ENCODE results near the gene PEX6.
A peak's percentile ranks its signal among the peaks of the same experiment; 100 is the strongest.
"Not testable (repeated sequence)": the region's sequence is repeated elsewhere in the genome, so short reads cannot be mapped to it uniquely, and the experiment has no call there.

Gene PEX6

DNA sequence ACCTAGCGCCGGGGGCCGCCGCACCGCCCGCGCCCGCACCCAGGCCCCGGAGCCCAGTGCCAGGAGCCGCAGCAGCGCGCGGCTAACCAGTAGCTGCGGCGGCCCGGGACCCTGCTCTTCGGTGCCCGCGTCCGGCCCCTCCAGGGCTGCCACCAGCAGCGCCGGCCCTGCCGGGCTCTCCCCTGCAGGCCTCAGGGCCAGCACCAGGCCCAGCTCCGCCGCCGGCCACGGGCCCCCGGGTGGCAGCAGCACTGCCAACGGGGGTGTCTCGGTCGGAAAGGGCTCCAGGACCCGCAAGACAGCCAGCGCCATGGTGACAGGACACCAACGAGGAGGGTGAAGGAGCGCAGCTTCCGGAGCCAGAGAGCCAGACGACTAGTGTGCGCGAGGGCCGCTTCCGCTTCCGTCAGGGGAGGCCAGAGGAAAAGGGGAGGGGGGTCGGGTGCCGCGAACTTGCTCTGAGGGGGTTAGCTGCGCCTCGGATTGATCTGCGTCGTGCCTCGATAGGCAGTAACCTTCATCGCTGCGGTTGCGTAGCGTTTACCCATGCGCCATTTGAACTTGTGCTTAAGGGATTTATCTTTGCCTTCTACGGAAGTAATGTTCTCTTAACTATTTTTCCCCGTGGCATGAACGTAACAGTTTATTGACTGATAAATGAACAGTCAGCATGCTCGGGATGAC is at the start of gene PEX6:
Gene PEX6 (minus strand): TSS at position 343 of the 684 bp plus-strand sequence. CDS start 31 bp downstream, at position 312.
- DNase-seq (ENCODE audit: low spot score) = peak; percentile 77

GRCh38 chr6:43026365-43026764 is 47.4 kb upstream of the PEX6 start:
- no peak for DNase-seq (ENCODE audit: low spot score)

GRCh38 chr6:43024436-43024835 is 45.5 kb upstream of the PEX6 start:
- DNase-seq (ENCODE audit: low spot score) = no peak

GRCh38 chr6:43021270-43022047 is 42.5 kb upstream of the PEX6 start, which contains the start of gene RRP36:
TSS of gene RRP36 (plus strand) at chr6:43021623. CDS start at chr6:43021655, 32 bp downstream.
- DNase-seq (ENCODE audit: low spot score) = peak; percentile 86

GRCh38 chr6:43020847-43021246 is 41.9 kb upstream of the PEX6 start:
- DNase-seq (ENCODE audit: low spot score) = no peak

DNA sequence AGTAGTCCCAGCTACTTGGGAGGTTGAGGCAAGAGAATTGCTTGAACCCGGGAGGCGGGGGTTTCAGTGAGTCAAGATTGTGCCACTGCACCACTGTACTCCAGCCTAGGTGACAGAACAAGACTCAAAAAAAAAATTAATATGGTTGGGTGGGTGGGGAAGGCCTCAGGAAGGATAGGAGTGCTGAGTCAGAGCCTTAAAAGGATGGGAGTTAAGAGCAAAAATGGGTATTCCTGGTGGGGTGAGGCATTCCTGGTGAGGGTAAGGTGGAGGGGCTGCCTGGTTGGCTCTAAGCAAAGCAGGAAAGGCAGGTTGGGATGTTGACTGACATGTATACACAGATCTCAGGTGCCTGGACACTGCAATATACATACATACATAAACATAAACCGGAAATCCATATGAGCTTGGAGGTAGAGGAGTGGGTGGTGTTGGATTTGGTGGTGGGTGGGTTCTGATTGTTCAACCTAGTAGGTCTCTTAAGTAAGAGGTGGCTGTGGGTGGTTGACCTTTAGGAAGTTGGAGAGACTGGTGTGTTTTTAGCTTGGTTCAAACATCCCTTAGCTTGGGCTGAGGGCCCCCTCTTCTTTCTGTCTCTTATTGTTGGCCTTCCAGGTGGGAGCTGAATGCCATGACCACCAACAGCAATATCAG is 41.2 kb upstream of the PEX6 start:
- no peak for DNase-seq (ENCODE audit: low spot score)

- DNase-seq (ENCODE audit: low spot score) = no peak
These were observed 40.2 kb upstream of the PEX6 start for GRCh38 chr6:43019152-43019551.

DNA sequence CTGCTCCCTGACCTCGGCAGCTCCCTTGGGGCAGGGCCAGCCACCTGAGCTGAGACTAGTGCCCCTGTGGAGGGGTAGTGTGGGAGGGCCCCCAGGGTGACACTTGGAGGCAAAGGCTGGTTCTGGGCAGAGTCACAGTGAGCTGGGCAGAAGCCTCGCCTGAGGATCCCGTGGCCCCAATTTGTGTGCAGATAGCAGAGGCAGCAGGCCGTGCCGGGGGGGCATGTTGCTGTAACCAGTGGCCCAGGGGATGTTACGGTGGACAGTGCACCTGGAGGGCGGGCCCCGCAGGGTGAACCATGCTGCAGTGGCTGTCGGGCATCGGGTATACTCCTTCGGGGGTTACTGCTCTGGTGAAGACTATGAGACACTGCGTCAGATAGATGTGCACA is 38.0 kb upstream of the PEX6 start:
- DNase-seq (ENCODE audit: low spot score) = no peak

DNA sequence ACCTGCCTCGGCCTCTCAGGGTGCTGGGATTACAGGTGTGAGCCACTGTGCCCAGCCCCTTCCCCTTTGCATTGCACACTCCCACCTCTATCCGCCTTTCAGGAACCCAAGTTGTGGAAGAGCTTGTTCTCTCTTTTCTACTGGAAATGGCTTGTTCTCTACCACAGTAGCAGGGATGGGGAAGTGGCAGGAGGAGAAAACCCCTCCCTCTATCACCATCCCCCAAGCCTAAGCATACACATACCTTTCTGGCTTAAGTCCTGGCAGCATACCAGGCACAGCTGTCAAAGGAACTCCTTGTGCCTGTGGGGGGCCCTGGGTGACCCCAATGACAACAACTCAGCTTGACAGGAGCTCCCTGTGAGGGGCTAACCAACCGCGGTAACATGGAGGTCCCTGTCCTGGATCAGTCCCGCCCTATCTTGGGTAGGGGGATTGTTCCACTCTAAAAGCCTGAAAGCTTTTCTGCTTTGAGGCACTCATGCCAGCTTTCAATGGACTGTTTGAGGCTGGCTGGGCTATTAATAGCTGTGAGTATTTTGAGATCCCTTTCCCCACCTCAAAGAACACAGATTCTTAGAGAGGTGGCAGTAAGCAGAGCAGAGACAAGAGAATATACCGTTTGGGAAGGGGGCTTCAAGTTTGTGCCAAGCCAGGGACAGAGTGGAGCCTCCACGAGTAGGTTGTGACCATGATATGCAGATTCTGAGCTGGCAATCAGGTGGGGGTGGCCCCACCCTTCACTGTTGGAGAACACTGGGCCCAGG is 37.4 kb upstream of the PEX6 start:
- no peak for DNase-seq (ENCODE audit: low spot score)

DNA sequence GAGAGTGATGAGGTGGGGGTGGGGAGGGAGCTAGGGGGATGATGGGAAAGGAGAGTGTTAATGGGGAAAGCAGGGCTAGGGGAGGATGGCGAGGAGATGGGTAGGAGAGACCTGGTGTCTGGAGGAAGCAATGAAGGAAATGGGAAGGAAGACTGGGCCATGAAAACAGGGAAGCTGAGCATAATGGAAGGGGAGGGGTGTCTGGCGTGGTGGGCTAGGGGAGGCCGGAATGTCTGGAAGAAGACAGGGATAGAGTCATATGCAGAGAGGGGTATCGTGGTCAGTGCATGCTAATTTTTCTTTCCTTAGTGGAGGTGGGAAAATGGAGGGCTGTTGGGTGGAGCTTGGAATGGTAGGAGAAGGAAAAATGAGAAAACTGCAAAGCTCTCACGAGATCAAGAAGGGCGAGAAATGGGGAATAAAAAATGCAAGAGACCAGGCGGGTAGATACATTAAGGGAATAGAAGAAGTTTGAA is 35.5 kb upstream of the PEX6 start:
- peak; percentile 30 for DNase-seq (ENCODE audit: low spot score)

- peak; percentile 100 for DNase-seq (ENCODE audit: low spot score)
These were observed 35.0 kb upstream of the PEX6 start, which contains the start of the genes KLHDC3 and MEA1 for GRCh38 chr6:43013843-43014433. TSS of gene KLHDC3 (plus strand) at chr6:43014249. CDS start at chr6:43017193, 2,944 bp downstream. TSS of gene MEA1 (minus strand) at chr6:43013946. CDS start at chr6:43013813, 133 bp downstream.

- DNase-seq (ENCODE audit: low spot score) = no peak
These were observed 34.3 kb upstream of the PEX6 start for GRCh38 chr6:43013097-43013842.

- DNase-seq (ENCODE audit: low spot score) = no peak
These were observed 33.4 kb upstream of the PEX6 start for GRCh38 chr6:43012364-43012763.

DNA sequence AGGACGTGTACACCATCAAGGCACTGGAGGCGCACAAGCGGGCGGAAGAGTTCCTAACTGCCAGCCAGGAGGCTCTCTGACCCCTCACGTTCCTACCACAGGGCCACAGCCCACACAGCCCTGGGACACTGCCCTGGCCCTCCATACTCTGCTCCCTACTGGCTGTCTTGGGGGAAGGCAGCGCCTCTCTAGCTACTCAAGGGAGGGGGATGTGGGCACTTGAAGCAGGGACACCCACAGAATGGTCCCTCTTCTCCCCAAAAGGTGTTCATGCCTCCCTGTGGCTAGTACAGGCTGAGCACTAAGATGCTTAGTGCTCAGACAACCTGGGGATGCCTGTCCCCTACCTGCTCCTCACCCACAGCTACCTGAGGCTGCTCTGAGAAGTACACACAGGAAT is 32.2 kb upstream of the PEX6 start:
- DNase-seq (ENCODE audit: low spot score) = no peak

DNA sequence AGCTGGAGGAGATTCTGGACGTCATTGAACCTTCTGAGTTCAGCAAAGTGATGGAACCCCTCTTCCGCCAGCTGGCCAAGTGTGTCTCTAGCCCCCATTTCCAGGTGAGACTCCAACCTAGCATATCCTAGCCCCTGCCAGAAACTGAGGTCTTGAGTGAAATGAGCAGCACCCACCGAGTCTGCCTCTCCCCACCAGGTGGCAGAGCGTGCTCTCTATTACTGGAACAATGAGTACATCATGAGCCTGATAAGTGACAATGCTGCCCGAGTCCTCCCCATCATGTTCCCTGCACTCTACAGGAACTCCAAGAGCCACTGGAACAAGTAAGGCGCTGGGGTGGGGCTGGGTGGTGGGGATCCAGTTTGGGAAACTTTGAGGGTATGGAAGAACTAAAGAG is 30.1 kb upstream of the PEX6 start:
- DNase-seq (ENCODE audit: low spot score) = no peak

DNA sequence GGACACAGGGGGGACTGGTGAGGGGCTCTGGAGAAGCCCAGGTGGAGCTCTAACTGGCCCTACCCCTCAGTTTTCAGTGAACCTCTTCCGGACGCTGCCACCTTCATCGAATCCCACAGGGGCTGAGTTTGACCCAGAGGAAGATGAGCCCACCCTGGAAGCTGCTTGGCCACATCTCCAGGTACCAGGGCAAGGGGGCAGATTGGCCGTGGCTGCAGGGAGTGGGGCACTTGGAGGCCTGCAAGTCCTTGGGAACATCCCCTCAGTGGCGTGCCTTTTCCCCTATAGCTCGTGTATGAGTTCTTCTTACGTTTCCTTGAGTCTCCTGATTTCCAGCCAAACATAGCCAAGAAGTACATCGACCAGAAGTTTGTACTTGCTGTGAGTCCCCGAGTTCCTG is 28.1 kb upstream of the PEX6 start:
- no peak for DNase-seq (ENCODE audit: low spot score)

GRCh38 chr6:43006251-43006650 is 27.3 kb upstream of the PEX6 start:
- DNase-seq (ENCODE audit: low spot score) = no peak

- no peak for DNase-seq (ENCODE audit: low spot score)
These were observed 26.9 kb upstream of the PEX6 start for GRCh38 chr6:43005844-43006243.

DNA sequence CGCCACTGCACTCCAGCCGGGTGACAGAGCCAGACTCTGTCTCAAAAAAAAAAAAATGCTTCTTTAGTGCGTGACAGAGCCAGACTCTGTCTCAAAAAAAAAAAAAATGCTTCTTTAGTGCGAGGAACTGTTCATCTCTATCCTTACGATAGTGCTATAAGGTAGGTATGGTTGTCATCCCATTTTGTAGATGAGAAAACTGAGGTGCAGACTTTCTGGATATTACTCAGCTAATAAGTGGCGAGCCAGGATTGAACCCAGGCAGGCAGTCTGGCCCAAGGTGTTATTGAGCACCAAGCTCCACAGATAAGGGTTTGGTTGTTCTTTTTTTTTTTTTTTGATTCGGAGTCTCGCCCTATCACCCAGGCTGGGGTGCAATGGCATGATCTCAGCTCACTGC is 22.9 kb upstream of the PEX6 start:
- DNase-seq (ENCODE audit: low spot score) = no peak

- DNase-seq (ENCODE audit: low spot score) = not testable (repeated sequence)
These were observed 19.2 kb upstream of the PEX6 start for GRCh38 chr6:42998205-42998604.

DNA sequence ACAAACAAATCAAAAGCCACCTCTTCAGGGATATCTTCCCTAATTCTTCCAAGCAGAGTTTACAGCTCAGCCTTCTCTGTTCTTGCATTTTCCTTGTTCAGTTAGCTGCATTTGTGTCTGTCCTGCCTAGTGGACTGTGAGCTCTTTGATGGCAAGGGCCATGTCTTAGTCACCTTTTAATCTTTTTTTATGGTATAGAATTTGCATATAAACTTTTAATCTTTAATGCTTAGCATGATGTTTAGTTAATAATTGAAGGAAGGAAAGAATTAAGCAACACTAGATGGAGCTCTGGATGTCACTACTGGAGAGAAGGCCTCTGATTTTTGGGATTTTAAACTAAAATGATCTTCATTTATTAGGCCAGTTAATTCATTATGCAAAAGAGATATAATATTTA is 17.5 kb upstream of the PEX6 start:
- DNase-seq (ENCODE audit: low spot score) = no peak
